Measurements from ENCODE around the gene ASS1. TPM values are rescaled to one million over a fixed set of nuclear protein-coding genes. Genes with fewer than 3 reads are reported as not detected.
"Not testable (repeated sequence)": the region's sequence is repeated elsewhere in the genome, so short reads cannot be mapped to it uniquely, and the experiment has no call there.

ASS1 gene
- total RNA-seq, 1 experiment from 2014 or later, result not detected

- DNase-seq (ENCODE audit: low spot score), result no peak
These were observed 10.9 kb upstream of the ASS1 start for GRCh38 chr9:130433947-130434262.

GRCh38 chr9:130434656-130435055, 10.1 kb upstream of the ASS1 start:
- not testable (repeated sequence) for DNase-seq (ENCODE audit: low spot score)

GRCh38 chr9:130437011-130437789, 7.6 kb upstream of the ASS1 start:
- no peak for DNase-seq (ENCODE audit: low spot score)

DNA sequence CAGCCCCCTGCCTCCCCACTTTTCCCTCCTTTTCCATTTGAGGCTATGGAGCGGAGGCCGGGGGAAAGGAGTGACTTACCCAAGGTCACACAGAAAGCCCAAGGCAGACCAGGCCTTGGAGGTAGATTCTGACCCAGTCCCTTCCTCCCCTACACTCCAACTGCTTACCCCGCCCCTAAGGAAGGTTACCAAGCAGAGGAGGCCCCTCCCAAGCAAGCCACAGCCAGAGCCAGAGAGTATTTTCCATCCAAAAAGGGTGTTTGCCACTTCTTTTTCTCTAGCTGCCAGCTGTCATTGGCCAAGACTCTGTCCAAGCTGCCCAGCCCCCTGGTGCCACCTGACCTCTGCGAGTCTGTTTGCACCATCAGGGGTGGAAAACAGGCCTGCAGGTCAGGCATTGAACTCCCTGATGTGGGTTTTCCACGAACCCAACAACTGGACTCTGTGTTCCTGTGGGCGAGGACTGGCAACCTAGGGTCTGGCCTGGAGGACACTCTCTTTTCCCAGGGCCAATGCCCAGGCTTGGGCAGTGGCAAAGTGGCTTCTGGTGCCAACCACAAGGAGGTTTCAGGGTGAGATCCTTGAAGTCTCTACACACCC, 6.3 kb upstream of the ASS1 start:
- no peak for DNase-seq (ENCODE audit: low spot score)

GRCh38 chr9:130441031-130441430, 3.7 kb upstream of the ASS1 start:
- no peak for DNase-seq (ENCODE audit: low spot score)

DNA sequence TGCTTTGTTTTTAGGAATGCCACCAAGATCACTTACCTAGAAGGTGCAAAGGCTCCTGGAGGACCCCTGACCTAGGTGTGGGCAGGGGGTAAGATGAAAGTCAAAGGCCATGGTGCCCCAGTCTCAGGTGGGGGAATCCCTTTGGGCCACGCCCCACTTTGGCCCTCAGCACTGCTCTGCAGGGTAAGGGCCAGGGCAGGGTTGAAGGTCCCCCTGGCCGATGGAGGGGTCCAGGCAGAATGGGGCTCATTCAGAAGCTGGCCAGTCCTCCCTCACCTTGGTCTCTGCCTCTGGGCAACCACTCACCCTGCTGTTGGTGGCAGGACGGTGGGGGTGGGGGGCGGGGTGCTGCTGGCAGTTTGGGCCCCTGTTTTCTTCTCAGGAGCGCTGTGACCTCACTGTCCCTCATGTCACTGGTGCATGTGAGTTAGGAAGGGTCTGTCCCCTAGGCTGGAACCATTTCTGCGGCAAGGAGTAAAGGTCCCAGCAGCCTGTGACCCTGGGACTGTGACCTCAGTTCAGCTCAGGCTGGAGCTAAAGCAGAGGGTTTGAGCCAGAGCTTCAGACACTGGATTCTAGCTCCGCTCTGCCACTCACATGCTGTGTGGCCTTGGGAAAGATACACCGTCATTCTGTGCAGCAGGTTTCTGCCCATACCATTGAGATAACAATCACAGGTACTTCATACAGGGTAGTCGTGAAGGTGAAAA, 1.9 kb upstream of the ASS1 start:
- no peak for DNase-seq (ENCODE audit: low spot score)

DNA sequence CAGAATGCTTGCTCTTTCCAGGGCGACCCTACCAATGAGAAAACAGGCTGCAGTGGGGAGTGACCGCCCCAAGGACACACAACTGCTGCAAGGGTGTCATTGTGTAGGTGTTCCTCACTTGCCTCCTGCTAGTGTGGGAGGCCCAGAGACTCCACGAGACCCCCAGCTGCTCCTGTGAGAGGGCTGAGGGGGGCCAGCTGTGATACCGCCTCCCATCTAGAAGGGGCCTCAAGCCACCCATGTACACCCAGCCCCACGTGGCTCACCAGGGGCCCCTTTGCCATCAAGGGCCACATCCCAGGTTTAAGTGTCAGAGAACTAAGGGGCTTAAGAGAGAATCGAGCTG, 1.3 kb upstream of the ASS1 start:
- DNase-seq (ENCODE audit: low spot score), result no peak

DNA sequence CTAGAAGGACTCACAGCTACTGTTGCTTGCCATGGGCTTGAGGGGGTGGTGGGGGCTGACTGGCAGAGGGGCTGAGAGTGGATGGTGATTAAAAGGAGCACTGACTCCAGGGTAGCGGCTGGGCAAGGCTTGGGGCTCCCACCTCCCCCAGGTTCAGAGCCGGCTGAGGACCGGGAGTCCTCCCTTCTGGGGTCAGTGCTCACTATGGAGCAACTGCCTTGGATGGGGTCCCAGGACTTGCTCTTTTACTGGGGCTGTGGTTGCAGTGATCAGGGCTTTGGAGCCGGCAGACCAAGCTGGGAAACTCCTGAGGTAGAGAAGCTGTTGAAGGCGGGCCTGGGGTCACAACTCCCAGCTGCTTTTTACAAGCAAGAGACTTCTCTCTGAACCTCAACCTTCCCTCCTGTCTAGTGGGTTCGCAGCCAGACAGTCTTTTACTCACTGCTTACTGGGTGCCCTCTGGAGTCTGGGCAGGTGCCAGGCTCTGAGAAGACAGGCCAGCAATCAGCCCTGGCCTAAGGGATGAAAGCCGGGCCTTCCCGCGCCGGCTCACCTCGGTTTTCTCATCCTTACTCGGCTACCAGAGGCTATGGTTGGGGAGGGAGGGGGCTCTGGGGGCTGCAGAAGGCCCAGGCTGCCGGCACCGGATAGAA, 795 bp upstream of the ASS1 start:
- no peak for DNase-seq (ENCODE audit: low spot score)

DNA sequence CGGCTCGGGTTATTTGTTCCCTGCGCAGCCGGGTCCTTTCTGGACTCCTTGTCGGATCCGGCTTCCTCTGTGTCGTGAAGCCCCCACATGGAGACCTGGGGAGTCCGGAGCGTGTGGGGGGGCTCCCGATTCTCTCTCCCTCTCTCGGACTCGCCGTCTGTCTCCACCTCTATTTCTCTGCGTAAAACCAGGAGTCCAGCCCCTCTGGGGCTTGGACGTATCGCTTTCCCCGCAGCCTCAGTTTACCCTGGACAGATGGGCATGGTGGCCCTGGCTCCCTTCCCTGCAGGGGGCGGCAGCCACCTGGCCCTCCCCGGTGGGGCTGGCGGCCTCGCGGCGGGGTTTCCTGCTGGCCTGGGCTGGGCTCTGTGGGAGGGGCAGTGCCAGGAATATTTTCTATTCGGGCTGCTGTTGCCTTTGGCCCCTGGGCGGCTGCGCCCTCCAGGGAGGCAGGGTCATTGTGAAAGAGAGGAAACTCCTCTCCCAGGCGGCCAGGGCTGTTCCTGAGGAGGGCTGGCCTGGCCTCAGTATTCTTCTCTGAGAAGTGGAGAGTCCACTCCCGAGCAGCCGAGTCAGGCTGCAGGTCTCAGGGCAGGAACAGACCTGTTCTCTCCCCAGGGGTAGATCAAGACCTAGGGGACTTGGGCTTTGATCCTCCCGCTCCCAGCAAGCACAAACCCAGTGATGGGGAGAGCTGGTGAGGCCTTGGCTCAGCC, 665 bp downstream of the ASS1 start:
- no peak for DNase-seq (ENCODE audit: low spot score)

GRCh38 chr9:130446101-130446861, 1.5 kb downstream of the ASS1 start:
- no peak for DNase-seq (ENCODE audit: low spot score)

- no peak for DNase-seq (ENCODE audit: low spot score)
These were observed 2.5 kb downstream of the ASS1 start for GRCh38 chr9:130447193-130447816.

GRCh38 chr9:130448035-130448624, 3.4 kb downstream of the ASS1 start:
- no peak for DNase-seq (ENCODE audit: low spot score)

- DNase-seq (ENCODE audit: low spot score), result no peak
These were observed 4.2 kb downstream of the ASS1 start for GRCh38 chr9:130448771-130449603.

DNA sequence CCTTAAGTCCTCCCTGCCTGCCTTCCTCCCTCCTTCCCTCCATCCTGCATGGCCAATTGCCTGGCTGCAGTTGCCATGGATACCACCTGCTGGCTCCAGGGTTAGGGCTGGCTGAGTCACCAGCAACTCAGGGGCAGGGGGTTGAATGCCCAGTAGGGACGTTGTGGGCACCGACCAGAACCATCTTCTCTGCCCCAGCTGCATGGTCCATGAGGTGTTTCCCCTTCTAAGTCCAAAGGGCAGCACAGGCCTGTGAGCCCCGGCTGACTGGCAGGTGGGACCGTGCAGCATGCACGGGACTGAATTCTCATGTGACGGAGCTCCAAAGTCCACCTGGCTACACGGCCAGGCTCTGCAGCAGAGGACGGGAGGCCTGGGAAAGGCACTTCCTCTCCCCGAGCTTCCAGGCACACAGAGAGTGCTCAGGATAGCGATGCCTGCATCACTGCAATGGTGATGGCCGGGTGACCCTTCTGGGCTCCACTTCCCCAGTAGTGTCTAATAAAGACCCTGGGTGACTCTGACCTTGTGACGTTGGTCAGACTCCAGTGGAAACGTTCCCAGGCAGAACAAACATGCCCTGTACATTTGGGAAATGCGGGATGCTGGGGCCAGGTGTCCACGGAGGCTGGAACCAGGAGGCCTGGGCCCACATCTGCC, 5.7 kb downstream of the ASS1 start:
- DNase-seq (ENCODE audit: low spot score), result no peak

GRCh38 chr9:130451004-130451390, 6.2 kb downstream of the ASS1 start:
- DNase-seq (ENCODE audit: low spot score), result no peak

- DNase-seq (ENCODE audit: low spot score), result peak; percentile 65
These were observed 7.0 kb downstream of the ASS1 start for GRCh38 chr9:130451509-130452388.

GRCh38 chr9:130452835-130453234, 8.1 kb downstream of the ASS1 start:
- DNase-seq (ENCODE audit: low spot score), result no peak

- peak; percentile 38 for DNase-seq (ENCODE audit: low spot score)
These were observed 8.7 kb downstream of the ASS1 start for GRCh38 chr9:130453487-130453886.
